Type B pancreatic cell (in vitro differentiated cells): ENCODE data around the gene C19orf81. TPM values are rescaled to one million over a fixed set of nuclear protein-coding genes. Genes with fewer than 3 reads are reported as not detected.
"Not testable (repeated sequence)": the region's sequence is repeated elsewhere in the genome, so short reads cannot be mapped to it uniquely, and the experiment has no call there.

Experiments used
- DNase-seq: peaks from one replicate; pipeline ENCODE4 v3.0.0; 2021; ENCODE audit warnings: mixed read lengths; ENCODE audit not compliant: unreplicated experiment; ENCODE audit errors: extremely low spot score
- H3K27ac Mint-ChIP-seq: 2 replicates; pipeline ENCODE4 v1.8.0; 2021; ENCODE audit warnings: mild to moderate bottlenecking, mixed read lengths
- H3K27me3 Mint-ChIP-seq: 2 replicates; pipeline ENCODE4 v1.8.0; 2021; ENCODE audit warnings: mixed read lengths
- H3K36me3 Mint-ChIP-seq: 2 replicates; pipeline ENCODE4 v1.8.0; 2021; ENCODE audit warnings: mixed read lengths
- H3K4me1 Mint-ChIP-seq: one replicate; pipeline ENCODE4 v1.8.0; 2021; ENCODE audit warnings: mixed read lengths; ENCODE audit not compliant: unreplicated experiment
- H3K4me3 Mint-ChIP-seq: 2 replicates; pipeline ENCODE4 v1.8.0; 2021; ENCODE audit warnings: mild to moderate bottlenecking, mixed read lengths
- H3K9me3 Mint-ChIP-seq: 2 replicates; pipeline ENCODE4 v1.8.0; 2021; ENCODE audit warnings: mixed read lengths
- total RNA-seq: library from RNA; stranded (reverse); gene quantifications from 2 replicates; pipeline ENCODE4 v1.2.1, GENCODE V29; 2021; ENCODE audit warnings: low replicate concordance
- TF ChIP-seq, protein P1 (sequence below): fragments of 200-600 bp; sonication (generic); conservative IDR thresholded peaks from 2 replicates; pipeline ENCODE4 v1.5.0; 2021; ENCODE audit warnings: antibody characterized with exemption, mild to moderate bottlenecking

C19orf81 gene
- total RNA-seq, 1 donor from 2014 or later = 3.7 TPM

- not testable (repeated sequence) for DNase-seq
These were observed 43.0 kb upstream of the C19orf81 start for GRCh38 chr19:50606059-50606836.

DNA sequence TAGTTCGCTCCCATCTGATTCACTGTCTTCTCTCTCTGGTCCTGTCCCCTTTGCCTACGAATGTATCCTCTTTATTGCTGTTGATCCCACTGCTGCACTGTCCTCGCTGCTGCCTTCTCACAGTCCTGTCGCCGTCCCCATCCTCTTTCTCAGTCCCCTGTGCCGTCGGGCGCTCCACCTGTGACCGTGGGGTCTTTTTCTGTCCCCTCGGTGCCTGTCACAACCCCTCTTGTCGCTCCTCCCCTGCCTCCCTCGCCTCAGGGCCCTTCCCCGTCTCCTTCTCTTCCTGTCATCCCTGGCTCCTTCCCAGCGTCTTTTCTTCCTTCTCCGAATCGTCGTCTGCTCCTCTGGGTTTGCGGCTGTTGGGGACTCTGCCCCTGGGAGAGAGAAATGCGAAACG, 41.9 kb upstream of the C19orf81 start:
- peaks cover 48% of the 10 kb centered on the region for H3K27me3 Mint-ChIP-seq
- peak overlapping the region; percentile 74 for H3K4me3 Mint-ChIP-seq
- no peak for DNase-seq
- no peak overlapping the region for H3K27ac Mint-ChIP-seq
- H3K4me1 Mint-ChIP-seq = peaks cover 6% of the 10 kb centered on the region
- H3K36me3 Mint-ChIP-seq = peaks cover 3% of the 10 kb centered on the region
- TF ChIP-seq, protein P1, sequence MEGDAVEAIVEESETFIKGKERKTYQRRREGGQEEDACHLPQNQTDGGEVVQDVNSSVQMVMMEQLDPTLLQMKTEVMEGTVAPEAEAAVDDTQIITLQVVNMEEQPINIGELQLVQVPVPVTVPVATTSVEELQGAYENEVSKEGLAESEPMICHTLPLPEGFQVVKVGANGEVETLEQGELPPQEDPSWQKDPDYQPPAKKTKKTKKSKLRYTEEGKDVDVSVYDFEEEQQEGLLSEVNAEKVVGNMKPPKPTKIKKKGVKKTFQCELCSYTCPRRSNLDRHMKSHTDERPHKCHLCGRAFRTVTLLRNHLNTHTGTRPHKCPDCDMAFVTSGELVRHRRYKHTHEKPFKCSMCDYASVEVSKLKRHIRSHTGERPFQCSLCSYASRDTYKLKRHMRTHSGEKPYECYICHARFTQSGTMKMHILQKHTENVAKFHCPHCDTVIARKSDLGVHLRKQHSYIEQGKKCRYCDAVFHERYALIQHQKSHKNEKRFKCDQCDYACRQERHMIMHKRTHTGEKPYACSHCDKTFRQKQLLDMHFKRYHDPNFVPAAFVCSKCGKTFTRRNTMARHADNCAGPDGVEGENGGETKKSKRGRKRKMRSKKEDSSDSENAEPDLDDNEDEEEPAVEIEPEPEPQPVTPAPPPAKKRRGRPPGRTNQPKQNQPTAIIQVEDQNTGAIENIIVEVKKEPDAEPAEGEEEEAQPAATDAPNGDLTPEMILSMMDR = no peak
- H3K9me3 Mint-ChIP-seq = peaks cover 6% of the 10 kb centered on the region

More at GRCh38 chr19:50606059-50606836, 43.0 kb upstream of the C19orf81 start:
- not testable (repeated sequence) for H3K4me1 Mint-ChIP-seq, H3K4me3 Mint-ChIP-seq, H3K36me3 Mint-ChIP-seq, H3K9me3 Mint-ChIP-seq, H3K27ac Mint-ChIP-seq
- TF ChIP-seq, protein P1 = peak; percentile 61
- peaks cover 59% of the 10 kb centered on the region for H3K27me3 Mint-ChIP-seq

DNA sequence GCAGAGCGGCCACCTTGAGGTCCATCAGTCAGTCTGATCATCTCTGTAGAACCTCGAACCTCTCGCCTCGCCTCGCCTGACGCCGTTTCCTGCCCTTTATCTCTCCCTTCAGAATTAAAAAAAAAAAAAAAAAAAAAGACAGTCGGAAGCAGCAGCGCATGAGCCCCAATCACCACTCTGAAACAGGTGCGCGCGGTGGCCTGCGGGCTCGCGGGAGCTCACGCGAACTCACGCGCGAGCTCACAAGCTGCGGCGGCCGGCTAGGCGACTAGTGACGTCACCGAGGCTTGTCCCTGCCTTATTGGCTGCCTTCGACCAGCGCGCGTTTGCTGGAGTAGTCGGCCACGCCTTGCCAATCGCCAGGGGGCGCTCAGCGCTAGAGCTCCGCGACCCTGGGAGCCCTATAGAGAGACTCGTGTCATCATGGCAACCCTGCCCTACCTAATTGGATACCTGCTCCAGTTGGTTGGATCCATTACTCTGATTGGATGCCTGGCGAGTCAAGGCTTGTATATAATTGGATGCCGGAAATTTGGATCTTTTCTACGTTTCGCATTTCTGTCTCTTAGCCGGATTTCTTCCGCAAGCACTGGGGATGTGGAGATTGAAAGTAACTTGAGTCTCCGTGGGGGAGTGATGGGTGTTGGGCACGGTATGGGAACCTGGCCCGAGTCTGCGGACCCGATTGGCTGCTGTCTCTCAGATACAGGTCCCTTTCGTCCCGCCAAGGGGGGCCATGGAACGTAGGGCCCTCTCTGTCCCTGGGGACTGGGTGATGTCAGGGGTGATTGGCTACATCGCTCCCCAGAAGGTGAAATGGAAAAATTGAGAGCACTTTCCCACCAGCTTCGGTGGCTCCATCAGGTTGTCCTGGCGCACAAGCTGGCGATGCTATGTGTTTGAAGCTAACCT, 41.1 kb upstream of the C19orf81 start:
- Mint-ChIP-seq H3K4me3 (peak overlapping the region; percentile 74), H3K36me3 (peaks cover 3% of the 10 kb centered on the region), H3K4me1 (peaks cover 6% of the 10 kb centered on the region), H3K27ac (peak overlapping the region; percentile 62), H3K27me3 (peaks cover 40% of the 10 kb centered on the region), H3K9me3 (peaks cover 6% of the 10 kb centered on the region)
- TF ChIP-seq, protein P1 = peak; percentile 83
- DNase-seq = peak; percentile 91

- DNase-seq, H3K9me3 Mint-ChIP-seq, H3K36me3 Mint-ChIP-seq, H3K4me1 Mint-ChIP-seq, H3K27ac Mint-ChIP-seq, H3K4me3 Mint-ChIP-seq: not testable (repeated sequence)
- peaks cover 20% of the 10 kb centered on the region for H3K27me3 Mint-ChIP-seq
These were observed 36.5 kb upstream of the C19orf81 start for GRCh38 chr19:50612504-50613404.

GRCh38 chr19:50618379-50618778, 30.9 kb upstream of the C19orf81 start:
- not testable (repeated sequence) for DNase-seq, H3K27me3 Mint-ChIP-seq, H3K36me3 Mint-ChIP-seq, H3K4me1 Mint-ChIP-seq, H3K9me3 Mint-ChIP-seq, H3K27ac Mint-ChIP-seq, H3K4me3 Mint-ChIP-seq

- not testable (repeated sequence) for H3K4me3 Mint-ChIP-seq, H3K27ac Mint-ChIP-seq, H3K4me1 Mint-ChIP-seq
These were observed 30.1 kb upstream of the C19orf81 start for GRCh38 chr19:50619184-50619583.

DNA sequence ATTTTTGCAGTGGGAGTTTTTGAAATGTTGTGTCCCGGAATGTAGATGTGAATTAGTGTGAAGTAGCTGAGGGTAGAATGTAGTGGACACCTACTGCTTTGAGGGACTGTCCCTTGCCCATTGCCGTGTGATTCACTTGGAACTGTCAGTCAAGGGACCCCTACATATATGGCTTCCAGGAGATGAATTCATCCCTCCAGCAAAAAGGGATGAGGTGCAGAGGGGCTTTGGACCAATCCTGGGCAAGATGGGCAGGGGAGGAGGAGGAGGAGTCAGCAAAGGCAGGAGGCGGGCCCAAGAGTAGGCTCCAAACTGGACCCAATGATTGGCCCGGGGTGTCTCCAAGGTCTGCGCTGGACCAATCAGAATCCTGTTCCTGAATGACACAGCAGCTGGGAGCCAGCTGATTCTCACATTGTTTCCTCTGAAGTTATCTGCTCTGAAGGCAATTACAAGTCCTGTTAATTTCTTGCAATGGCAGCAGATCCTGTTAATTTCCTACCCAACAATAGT, 28.8 kb upstream of the C19orf81 start:
- H3K36me3 Mint-ChIP-seq, H3K4me3 Mint-ChIP-seq, H3K27ac Mint-ChIP-seq, H3K9me3 Mint-ChIP-seq, DNase-seq, H3K4me1 Mint-ChIP-seq, H3K27me3 Mint-ChIP-seq: not testable (repeated sequence)

More at GRCh38 chr19:50619184-50619583, 30.1 kb upstream of the C19orf81 start:
- H3K36me3 Mint-ChIP-seq, H3K27me3 Mint-ChIP-seq, DNase-seq, H3K9me3 Mint-ChIP-seq: not testable (repeated sequence)
